Ascending aorta (tissue), 2 donors: ENCODE measurements around the gene ULK2. TPM values are rescaled to one million over a fixed set of nuclear protein-coding genes. Genes with fewer than 3 reads are reported as not detected.
A peak's percentile ranks its signal among the peaks of the same experiment; 100 is the strongest.
"Not testable (repeated sequence)": the region's sequence is repeated elsewhere in the genome, so short reads cannot be mapped to it uniquely, and the experiment has no call there.

Experiments used
- DNase-seq, 2 donors: peaks; one replicate each; pipeline ENCODE4 v3.0.0-alpha.2; 2019; ENCODE audit warnings: low spot score in 2 of 2
- H3K27ac ChIP-seq, 2 donors: fragments of 200-600 bp; sonication (generic); one replicate each; pipeline ENCODE4 v1.5.1; 2016 to 2017; ENCODE audit warnings: mild to moderate bottlenecking in 1 of 2
- H3K27me3 ChIP-seq: fragments of 200-600 bp; sonication (generic); one replicate; pipeline ENCODE4 v1.5.1; 2017
- H3K36me3 ChIP-seq, 2 donors: fragments of 200-600 bp; sonication (generic); one replicate each; pipeline ENCODE4 v1.5.1; 2016
- H3K4me1 ChIP-seq, 2 donors: fragments of 200-600 bp; sonication (generic); one replicate each; pipeline ENCODE4 v1.5.1; 2016 to 2017; ENCODE audit warnings: mild to moderate bottlenecking in 1 of 2
- H3K4me3 ChIP-seq, 2 donors: fragments of 200-600 bp; sonication (generic); one replicate each; pipeline ENCODE4 v1.5.1; 2016 to 2017; ENCODE audit warnings: mild to moderate bottlenecking in 1 of 2
- H3K9me3 ChIP-seq, 2 donors: fragments of 200-600 bp; sonication (generic); one replicate each; pipeline ENCODE4 v1.5.1; 2016
- intact Hi-C: fragments of 100-400 bp; cut with DNase I; formaldehyde crosslinking; loops from one replicate; pipeline ENCODE4 v1.15.1; 2023
- total RNA-seq: library from RNA; depleted of rRNA; stranded (reverse); fragments of >200 nt; gene quantifications from one replicate; pipeline ENCODE4 v1.1.0, GENCODE V29; 2016
- TF ChIP-seq, protein P1 (sequence below), 3 experiments: fragments of 200-600 bp in 2 of 3; fragments of 450-650 bp in 1 of 3; sonication (generic) in 2 of 3; IDR thresholded peaks; one replicate each; pipeline ENCODE4 v1.5.1; 2016 to 2019; ENCODE audit warnings: antibody characterized with exemption in 3 of 3, mild to moderate bottlenecking in 1 of 3, moderate library complexity in 1 of 3

The ULK2 gene
- total RNA-seq, 1 donor from 2014 or later, result 7.1 TPM

DNA sequence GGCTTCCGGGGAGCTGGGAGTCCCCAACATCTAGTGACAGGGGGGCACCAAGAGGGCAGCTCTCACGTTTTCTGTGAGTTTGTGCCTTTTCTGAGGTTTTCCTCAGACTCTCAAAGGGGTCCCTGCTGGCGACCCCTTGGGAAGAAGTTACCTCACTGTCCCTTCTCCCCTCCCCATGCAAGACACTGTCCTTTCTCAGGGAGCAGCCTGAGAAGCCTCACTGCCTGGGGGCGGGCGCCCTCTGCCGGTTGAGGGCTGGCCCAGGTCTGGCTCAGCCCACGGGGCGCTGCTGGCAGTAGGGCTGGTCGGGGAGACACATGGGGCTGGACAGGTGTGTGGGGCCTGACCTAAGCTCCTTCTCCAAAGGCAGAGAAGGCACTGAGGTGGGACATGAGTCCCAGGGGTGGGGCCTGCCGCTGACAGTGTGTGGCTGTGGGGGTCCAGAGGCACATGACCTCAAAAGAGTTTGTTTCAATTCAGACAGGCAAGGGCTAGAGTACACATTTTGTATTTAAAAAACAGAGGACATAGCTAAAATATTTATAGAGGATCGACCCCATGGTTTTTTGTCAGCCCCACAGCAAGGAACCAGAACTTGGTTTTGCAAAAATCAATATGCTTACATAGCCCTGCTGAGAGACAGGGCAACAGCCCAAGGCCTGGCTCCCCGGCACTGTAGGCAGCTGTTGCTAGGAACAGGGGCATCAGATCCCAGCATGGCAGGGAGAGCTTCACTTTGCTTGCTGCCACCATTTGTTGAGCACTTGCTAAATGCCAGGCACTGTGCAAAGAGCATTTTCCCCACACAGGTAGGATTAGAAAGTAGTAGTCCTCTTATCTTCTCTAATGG lies 101.1 kb downstream of the ULK2 start:
- DNase-seq, result peak in 1 of 2 donors; percentile 86
- TF ChIP-seq, protein P1, sequence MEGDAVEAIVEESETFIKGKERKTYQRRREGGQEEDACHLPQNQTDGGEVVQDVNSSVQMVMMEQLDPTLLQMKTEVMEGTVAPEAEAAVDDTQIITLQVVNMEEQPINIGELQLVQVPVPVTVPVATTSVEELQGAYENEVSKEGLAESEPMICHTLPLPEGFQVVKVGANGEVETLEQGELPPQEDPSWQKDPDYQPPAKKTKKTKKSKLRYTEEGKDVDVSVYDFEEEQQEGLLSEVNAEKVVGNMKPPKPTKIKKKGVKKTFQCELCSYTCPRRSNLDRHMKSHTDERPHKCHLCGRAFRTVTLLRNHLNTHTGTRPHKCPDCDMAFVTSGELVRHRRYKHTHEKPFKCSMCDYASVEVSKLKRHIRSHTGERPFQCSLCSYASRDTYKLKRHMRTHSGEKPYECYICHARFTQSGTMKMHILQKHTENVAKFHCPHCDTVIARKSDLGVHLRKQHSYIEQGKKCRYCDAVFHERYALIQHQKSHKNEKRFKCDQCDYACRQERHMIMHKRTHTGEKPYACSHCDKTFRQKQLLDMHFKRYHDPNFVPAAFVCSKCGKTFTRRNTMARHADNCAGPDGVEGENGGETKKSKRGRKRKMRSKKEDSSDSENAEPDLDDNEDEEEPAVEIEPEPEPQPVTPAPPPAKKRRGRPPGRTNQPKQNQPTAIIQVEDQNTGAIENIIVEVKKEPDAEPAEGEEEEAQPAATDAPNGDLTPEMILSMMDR (IDR thresholded peaks at IDR 0.05), result peak; percentile 94 to 99 (median 97)
- intact Hi-C loops, result loop anchor here (1.0 to 5.0 kb wide), 3 partner anchors 252 to 404 kb away; partner anchors contain the start of gene B9D1
- Histone ChIP-seq H3K4me3 (no peak overlapping the region), H3K27me3 (no peaks in the 10 kb centered on the region), H3K27ac (no peak overlapping the region), H3K36me3 (no peaks in the 10 kb centered on the region), H3K4me1 (peaks cover 0 to 5% of the 10 kb centered on the region in 2 donors), H3K9me3 (no peaks in the 10 kb centered on the region)

DNA sequence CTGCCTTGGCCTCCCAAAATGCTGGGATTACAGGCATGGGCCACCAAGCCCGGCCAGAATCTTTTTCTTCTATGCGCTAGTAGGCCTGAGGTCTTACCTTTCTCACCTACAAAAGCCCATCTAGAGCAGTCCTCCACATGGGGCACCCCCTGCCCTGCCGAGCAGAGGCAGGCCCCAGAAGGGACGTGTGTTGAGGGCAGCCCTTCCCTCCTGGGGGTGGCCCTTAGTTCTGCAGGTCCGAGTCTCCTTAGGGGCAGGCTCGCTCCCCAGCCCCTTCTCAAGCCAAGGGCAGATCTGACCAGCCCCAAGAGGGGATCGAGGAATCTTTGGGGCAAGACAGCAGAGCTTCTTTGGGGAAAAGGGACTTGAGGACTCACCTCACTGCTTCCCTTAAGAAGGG lies 101.7 kb downstream of the ULK2 start:
- intact Hi-C loops, result loop anchor here (1.0 to 5.0 kb wide), 3 partner anchors 252 to 403 kb away; partner anchors contain the start of gene B9D1
- Histone ChIP-seq H3K9me3 (no peaks in the 10 kb centered on the region), H3K4me3 (no peak overlapping the region), H3K27me3 (no peaks in the 10 kb centered on the region), H3K36me3 (no peaks in the 10 kb centered on the region), H3K27ac (no peak overlapping the region), H3K4me1 (peaks cover 0 to 5% of the 10 kb centered on the region in 2 donors)
- TF ChIP-seq, protein P1 (IDR thresholded peaks at IDR 0.05), result no peak
- DNase-seq, result peak in 1 of 2 donors; percentile 57

DNA sequence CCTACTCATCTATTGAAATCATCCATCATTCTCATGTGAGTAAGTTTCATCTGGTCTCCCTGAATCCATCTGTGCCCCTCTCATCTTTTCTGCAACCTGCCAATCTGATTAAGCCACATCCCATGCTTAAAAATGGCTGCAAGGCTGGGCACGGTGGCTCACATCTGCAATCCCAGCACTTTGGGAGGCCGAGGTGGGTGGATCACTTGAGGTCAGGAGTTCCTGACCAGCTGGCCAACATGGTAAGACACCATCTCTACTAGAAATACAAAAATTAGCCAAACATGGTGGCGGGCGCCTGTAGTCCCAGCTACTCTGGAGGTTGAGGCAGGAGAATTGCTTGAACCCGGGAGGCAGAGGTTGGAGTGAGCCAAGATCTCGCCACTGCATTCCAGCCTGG lies 103.7 kb downstream of the ULK2 start:
- not testable (repeated sequence) for H3K4me3 ChIP-seq, H3K27ac ChIP-seq, DNase-seq, H3K27me3 ChIP-seq, H3K9me3 ChIP-seq, H3K36me3 ChIP-seq, H3K4me1 ChIP-seq
- intact Hi-C loops, result loop anchor here (2.0 kb wide), 1 partner anchor 59 kb away; no protein-coding TSS in a partner anchor

DNA sequence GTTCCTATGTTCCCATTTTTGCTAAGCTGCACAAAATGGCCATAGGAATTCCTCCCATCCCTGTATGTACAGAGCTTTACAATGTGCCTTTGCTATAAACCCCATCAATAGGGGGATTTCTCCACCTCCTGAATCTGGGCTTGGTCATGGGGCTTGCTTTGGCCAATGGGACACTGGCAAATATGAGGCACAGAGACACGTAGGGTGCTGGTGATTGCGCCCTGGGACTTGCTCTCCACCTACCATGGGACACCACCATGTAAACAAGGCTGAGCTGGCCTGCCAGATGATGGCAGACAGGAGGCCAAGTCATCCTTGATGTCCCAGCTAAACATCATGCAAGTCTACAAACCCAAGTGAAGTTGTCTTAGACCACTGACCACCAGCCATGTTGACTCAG lies 104.3 kb downstream of the ULK2 start:
- Histone ChIP-seq H3K4me3 (no peak overlapping the region), H3K27me3 (no peaks in the 10 kb centered on the region), H3K36me3 (no peaks in the 10 kb centered on the region), H3K9me3 (no peaks in the 10 kb centered on the region), H3K27ac (no peak overlapping the region), H3K4me1 (peaks cover 0 to 5% of the 10 kb centered on the region in 2 donors)
- TF ChIP-seq, protein P1 (IDR thresholded peaks at IDR 0.05), result no peak
- peak in 1 of 2 donors; percentile 49 for DNase-seq
- intact Hi-C loops, result loop anchor here (2.0 kb wide), 1 partner anchor 59 kb away; no protein-coding TSS in a partner anchor

DNA sequence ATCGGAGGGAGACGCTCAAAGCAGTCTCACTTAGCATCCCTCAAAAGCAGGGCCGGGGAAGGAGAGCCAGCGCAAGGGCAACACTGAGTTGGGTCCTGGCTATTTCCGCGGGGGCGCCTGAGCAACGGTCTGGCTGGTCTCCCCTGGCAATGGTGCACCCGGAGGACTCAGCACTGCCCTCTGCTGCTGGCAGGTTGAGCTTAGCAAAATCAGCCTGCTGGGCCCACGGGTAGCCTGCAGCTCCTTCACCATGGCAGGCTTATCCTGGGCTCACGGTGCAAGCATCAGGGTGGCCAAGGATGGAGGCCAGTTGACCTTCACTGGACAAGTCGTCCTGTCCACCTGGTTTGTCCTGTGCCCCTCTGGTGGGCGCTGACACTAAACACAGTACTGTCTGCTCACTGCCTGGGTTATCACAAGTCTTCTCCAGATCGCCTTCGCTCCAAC lies 105.2 kb downstream of the ULK2 start:
- no peaks in the 10 kb centered on the region for H3K36me3 ChIP-seq
- intact Hi-C loops, result loop anchor here (2.0 kb wide), 1 partner anchor 58 kb away; no protein-coding TSS in a partner anchor
- H3K9me3 ChIP-seq, result no peaks in the 10 kb centered on the region
- TF ChIP-seq, protein P1 (IDR thresholded peaks at IDR 0.05), result peak; percentile 74 to 93 (median 91)
- H3K4me3 ChIP-seq, result no peak overlapping the region
- H3K27ac ChIP-seq, result peak overlapping the region in 1 of 2 donors; percentile 7
- peak in 1 of 2 donors; percentile 85 for DNase-seq
- no peaks in the 10 kb centered on the region for H3K27me3 ChIP-seq
- peaks cover 0 to 5% of the 10 kb centered on the region in 2 donors for H3K4me1 ChIP-seq

DNA sequence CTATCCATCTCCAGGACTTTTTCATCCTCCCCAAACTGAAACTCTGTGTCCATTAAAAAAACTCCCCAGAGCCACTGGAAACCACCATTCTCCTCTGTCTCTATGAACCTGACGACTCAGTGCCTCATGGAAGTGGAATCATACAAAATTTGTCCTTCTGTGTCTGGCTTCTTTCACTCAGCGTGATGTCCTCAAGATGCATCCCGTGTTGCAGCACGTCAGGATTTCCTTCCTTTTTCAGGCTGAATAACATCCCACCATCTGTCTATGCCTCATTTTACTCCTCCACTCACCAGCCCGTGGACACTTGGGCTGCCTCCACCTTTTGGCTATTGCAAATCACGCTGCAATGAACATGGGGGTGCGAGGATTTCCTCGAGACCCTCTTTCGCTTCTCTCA lies 107.0 kb downstream of the ULK2 start:
- TF ChIP-seq, protein P1 (IDR thresholded peaks at IDR 0.05), result no peak
- H3K36me3 ChIP-seq, result no peaks in the 10 kb centered on the region
- peak in 1 of 2 donors; percentile 31 for DNase-seq
- no peaks in the 10 kb centered on the region for H3K9me3 ChIP-seq
- no peak overlapping the region for H3K27ac ChIP-seq
- H3K4me3 ChIP-seq, result no peak overlapping the region
- no peaks in the 10 kb centered on the region for H3K4me1 ChIP-seq
- H3K27me3 ChIP-seq, result no peaks in the 10 kb centered on the region
- intact Hi-C loops, result no loop called here
